Coronary artery (tissue), 2 donors: ENCODE results near the gene CGB1.
A peak's percentile ranks its signal among the peaks of the same experiment; 100 is the strongest.
"Not testable (repeated sequence)": the region's sequence is repeated elsewhere in the genome, so short reads cannot be mapped to it uniquely, and the experiment has no call there.

Experiments used
- DNase-seq: peaks from one replicate; pipeline ENCODE4 v3.0.0-alpha.2; 2017; ENCODE audit warnings: low spot score
- H3K27ac ChIP-seq, 2 donors: fragments of 200-600 bp; sonication (generic); one replicate each; pipeline ENCODE4 v1.5.1; 2016 to 2019
- H3K4me3 ChIP-seq: fragments of 200-600 bp; sonication (generic); 2 replicates; pipeline ENCODE4 v1.5.1; 2016; ENCODE audit warnings: mild to moderate bottlenecking, moderate library complexity
- CTCF ChIP-seq: fragments of 200-600 bp; sonication (generic); IDR thresholded peaks from one replicate; pipeline ENCODE4 v1.5.1; 2019; ENCODE audit warnings: antibody characterized with exemption

Gene CGB1

DNA sequence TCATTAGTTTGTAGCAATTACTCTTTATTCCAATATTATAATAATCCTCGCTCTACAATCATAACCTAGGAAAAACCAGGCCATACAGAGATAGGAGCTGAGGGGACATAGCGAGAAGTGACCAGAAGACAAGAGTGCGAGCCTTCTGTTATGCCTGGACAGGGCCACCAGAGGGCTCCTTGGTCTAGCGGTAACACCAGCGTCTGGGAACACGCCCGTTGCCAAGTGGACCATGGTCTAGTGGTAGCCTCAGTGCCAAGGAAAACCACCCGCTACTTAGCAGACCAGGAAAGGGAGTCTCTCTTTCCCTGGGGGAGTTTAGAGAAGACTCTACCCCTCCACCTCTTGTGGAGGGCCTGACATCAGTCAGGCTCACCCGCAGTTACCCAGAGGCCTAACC lies 38.2 kb upstream of the CGB1 start:
- TF ChIP-seq CTCF: peak; percentile 58
- not testable (repeated sequence) for H3K27ac ChIP-seq, H3K4me3 ChIP-seq, DNase-seq

DNA sequence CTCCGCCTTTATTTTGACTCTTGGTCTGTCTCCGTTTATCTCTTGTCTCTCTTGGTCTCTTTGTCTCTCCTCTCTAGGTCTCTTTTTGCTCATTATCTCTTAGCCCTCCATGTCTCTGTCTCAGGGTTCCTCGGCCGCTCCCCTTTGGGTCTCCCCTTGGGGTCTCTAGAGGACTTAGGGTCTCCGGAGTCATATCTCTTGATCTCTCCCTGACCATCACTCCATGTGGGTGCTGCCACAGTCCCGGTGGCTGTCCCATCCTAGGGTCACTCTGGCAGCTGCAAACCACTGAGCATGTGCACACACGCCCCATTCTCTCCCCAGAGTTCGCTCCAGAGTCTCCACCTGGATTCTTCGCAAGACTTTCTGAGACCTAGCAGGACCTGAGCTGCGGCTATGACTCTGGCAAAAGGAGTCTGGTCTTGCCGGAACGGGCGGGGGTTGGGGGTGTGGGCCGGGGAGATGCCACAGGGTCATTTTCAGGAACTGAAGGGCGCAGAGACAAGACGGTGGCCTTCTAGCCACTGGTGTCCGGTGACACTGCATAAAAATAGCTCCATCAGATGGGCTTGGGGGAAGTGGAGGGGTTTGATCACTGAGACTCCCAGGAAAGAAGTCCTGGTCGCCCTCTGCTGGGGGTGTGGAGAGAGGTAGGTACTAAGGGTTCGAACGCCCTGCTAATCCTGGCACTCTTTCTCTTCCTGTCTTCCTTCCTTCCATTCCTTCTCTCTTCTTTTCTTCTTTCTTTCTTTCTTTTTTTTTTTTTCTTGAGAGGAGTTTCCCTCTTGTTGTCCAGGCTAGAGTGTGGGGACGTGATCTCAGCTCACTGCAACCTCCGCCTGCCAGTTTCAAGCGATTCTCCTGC lies 37.1 kb upstream of the CGB1 start:
- Histone ChIP-seq H3K27ac (no peak overlapping the region), H3K4me3 (no peak overlapping the region)
- no peak for TF ChIP-seq CTCF
- no peak for DNase-seq

DNA sequence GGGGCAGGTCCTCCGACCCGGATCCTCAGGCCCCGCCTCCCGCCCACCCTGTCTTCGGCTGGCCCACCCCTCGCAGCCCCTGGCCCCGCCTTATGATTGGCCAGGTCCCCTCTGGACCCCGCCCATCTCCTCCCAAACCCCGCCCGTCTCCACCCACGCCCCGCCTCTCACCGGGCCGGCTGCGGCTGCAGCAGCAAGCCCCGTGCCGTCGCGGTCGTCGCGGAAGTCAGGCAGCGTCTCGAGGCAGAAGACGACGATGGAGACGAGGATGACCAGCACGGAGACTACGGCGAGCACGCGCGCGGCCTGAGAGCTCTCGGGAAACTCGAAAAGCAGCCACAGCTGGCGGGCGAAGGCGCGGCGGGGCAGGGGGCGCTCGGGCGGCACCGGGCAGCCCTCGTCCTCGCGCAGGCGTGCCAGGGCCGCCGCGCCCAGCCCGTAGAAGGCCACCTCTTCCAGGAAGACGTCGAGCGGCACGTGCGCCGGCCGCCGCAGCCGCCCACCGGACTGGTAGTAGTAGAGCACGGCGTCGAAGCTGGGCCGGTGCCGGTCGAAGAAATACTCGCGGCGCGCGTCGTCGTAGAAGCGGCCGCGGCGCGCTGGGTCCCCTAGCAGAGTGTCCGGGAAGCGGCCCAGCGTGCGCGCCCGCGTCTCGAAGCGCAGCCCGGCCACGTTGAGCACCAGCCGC lies 35.3 kb upstream of the CGB1 start:
- H3K4me3 ChIP-seq: peak overlapping the region; percentile 17
- no peak for TF ChIP-seq CTCF
- no peak for DNase-seq
- H3K27ac ChIP-seq: no peak overlapping the region

DNA sequence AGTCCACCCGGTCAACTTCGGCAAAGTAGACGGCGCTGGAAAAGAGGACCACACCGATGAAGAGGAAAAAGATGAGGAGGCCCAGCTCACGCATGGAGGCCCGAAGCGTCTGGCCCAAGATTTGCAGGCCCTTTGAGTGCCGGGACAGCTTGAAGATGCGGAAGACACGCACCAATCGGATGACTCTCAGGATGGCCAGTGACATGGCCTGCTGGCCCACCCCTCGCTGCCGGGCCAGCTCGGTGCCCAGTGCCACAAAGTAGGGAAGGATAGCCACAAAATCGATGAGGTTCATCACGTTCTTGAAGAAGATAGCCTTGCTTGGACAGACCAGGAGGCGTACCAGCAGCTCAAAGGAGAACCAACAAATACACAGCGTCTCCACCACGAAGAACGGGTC lies 33.7 kb upstream of the CGB1 start:
- no peak for DNase-seq
- Histone ChIP-seq H3K4me3 (no peak overlapping the region), H3K27ac (no peak overlapping the region)
- TF ChIP-seq CTCF: no peak

- H3K27ac ChIP-seq: no peak overlapping the region
- no peak for DNase-seq
- no peak overlapping the region for H3K4me3 ChIP-seq
- no peak for TF ChIP-seq CTCF
Observed at GRCh38 chr19:49069026-49069425, 32.3 kb upstream of the CGB1 start.

DNA sequence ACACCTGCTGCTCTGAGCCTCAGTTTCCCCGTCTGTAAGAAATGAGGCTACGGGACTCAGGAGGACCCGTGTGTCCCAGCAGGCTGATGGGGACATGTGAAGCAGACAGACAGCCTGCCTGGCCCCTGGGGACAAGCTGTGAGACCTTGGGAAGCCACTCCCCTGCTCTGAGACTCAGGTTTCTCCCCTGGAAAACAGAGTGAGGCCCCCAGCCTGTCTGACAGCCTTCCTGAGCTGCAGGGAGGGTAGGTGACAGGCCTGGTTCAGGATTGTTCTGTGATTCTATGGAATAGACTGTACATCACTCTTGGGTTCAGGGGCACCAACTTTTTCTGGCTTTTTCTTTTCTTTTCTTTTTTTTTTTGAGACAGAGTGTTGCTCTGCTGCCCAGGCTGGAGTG lies 30.9 kb upstream of the CGB1 start:
- H3K27ac ChIP-seq: no peak overlapping the region
- TF ChIP-seq CTCF: no peak
- H3K4me3 ChIP-seq: no peak overlapping the region
- no peak for DNase-seq
